Mucosa of descending colon (tissue), 3 donors: ENCODE measurements around the gene CRADD. TPM values are rescaled to one million over a fixed set of nuclear protein-coding genes. Genes with fewer than 3 reads are reported as not detected.

Experiments
- ATAC-seq: fragments of 200-7000 bp; cut with Tn5 transposase; one replicate; pipeline ENCODE4 v1.9.1; 2020; ENCODE audit warnings: mild to moderate bottlenecking, moderate library complexity
- DNase-seq, 3 donors: peaks; one replicate each; pipeline ENCODE4 v3.0.0-alpha.2; 2020
- H3K36me3 ChIP-seq: fragments of 200-600 bp; one replicate; pipeline ENCODE4 v1.8.0; 2021; ENCODE audit warnings: low read depth, mild to moderate bottlenecking
- H3K4me1 ChIP-seq: fragments of 200-600 bp; one replicate; pipeline ENCODE4 v1.8.0; 2021; ENCODE audit warnings: low read depth, mild to moderate bottlenecking
- H3K4me3 ChIP-seq: fragments of 200-600 bp; one replicate; pipeline ENCODE4 v1.8.0; 2021; ENCODE audit warnings: mild to moderate bottlenecking
- H3K9me3 ChIP-seq: fragments of 200-600 bp; one replicate; pipeline ENCODE4 v1.8.0; 2021; ENCODE audit warnings: mild to moderate bottlenecking
- CTCF ChIP-seq: fragments of 200-600 bp; IDR thresholded peaks from one replicate; pipeline ENCODE4 v1.8.0; 2022; ENCODE audit warnings: antibody characterized with exemption, mild to moderate bottlenecking
- intact Hi-C, 2 donors: fragments of 100-400 bp; cut with DNase I in 1 of 2; cut with micrococcal nuclease in 1 of 2; formaldehyde crosslinking; loops; one replicate each; pipeline versions ENCODE4 v1.11.0 to v1.11.1; 2022; cut with DNase I, micrococcal nuclease
- total RNA-seq, 3 donors: library from RNA; stranded (reverse); fragmentation: NEBNext Ultra II Directional in 2 of 3; extraction: Animal tissue kit (Norgen Biotek cat#: 25700) in 2 of 3; gene quantifications; one replicate each; pipeline versions ENCODE4 v1.2.1 to v1.2.4, GENCODE V29; 2021 to 2023
- donor health status: DM: no; HTN: no; CAD: no; lungs with moderate emphysema.
- donor health status: DM: no; HTN: no; CAD: no.
- donor health status: DM: no; HTN: yes; CAD: no.

The CRADD gene
- total RNA-seq, 3 donors from 2014 or later = 18.4 to 27.9 (median 22.7) TPM

- TF ChIP-seq CTCF = no peak
- no peak for DNase-seq
- Histone ChIP-seq H3K9me3 (no peaks in the 10 kb centered on the region), H3K36me3 (no peaks in the 10 kb centered on the region), H3K4me1 (no peaks in the 10 kb centered on the region), H3K4me3 (no peak overlapping the region)
- intact Hi-C loops = no loop called here
- no peak for ATAC-seq
Observed at GRCh38 chr12:93824514-93825500, 147.6 kb downstream of the CRADD start.

GRCh38 chr12:93825501-93825888, 148.3 kb downstream of the CRADD start:
- DNase-seq (no peak), ATAC-seq (no peak)
- Histone ChIP-seq H3K4me3 (no peak overlapping the region), H3K9me3 (no peaks in the 10 kb centered on the region), H3K36me3 (no peaks in the 10 kb centered on the region), H3K4me1 (no peaks in the 10 kb centered on the region)
- intact Hi-C loops = no loop called here
- no peak for TF ChIP-seq CTCF

- no peaks in the 10 kb centered on the region for H3K4me1 ChIP-seq
- intact Hi-C loops = no loop called here
- no peaks in the 10 kb centered on the region for H3K9me3 ChIP-seq
- no peak for DNase-seq
- H3K4me3 ChIP-seq = no peak overlapping the region
- no peaks in the 10 kb centered on the region for H3K36me3 ChIP-seq
- no peak for TF ChIP-seq CTCF
- no peak for ATAC-seq
Observed at GRCh38 chr12:93825931-93826555, 148.9 kb downstream of the CRADD start.

- no peak for ATAC-seq
- intact Hi-C loops = no loop called here
- no peak for TF ChIP-seq CTCF
- Histone ChIP-seq H3K4me3 (no peak overlapping the region), H3K36me3 (no peaks in the 10 kb centered on the region), H3K4me1 (no peaks in the 10 kb centered on the region), H3K9me3 (no peaks in the 10 kb centered on the region)
- DNase-seq = no peak
Observed at GRCh38 chr12:93827179-93827578, 150.0 kb downstream of the CRADD start.

GRCh38 chr12:93827669-93828068, 150.5 kb downstream of the CRADD start:
- H3K36me3 ChIP-seq = no peaks in the 10 kb centered on the region
- TF ChIP-seq CTCF = no peak
- H3K4me1 ChIP-seq = no peaks in the 10 kb centered on the region
- no peak for ATAC-seq
- intact Hi-C loops = no loop called here
- no peak overlapping the region for H3K4me3 ChIP-seq
- no peak for DNase-seq
- no peaks in the 10 kb centered on the region for H3K9me3 ChIP-seq
